GM19438 (cell line): ENCODE measurements around the gene TMEM135.
A peak's percentile ranks its signal among the peaks of the same experiment; 100 is the strongest.
"Not testable (repeated sequence)": the region's sequence is repeated elsewhere in the genome, so short reads cannot be mapped to it uniquely, and the experiment has no call there.

Source experiments
- ATAC-seq: cut with Tn5 transposase; IDR thresholded peaks from one replicate; pipeline ENCODE4 v1.9.1; 2021; ENCODE audit warnings: low read depth; ENCODE audit not compliant: unreplicated experiment

TMEM135 gene

GRCh38 chr11:87019613-87020271, 18.0 kb upstream of the TMEM135 start:
- ATAC-seq: no peak

GRCh38 chr11:87020336-87020735, 17.4 kb upstream of the TMEM135 start:
- ATAC-seq: no peak

GRCh38 chr11:87020764-87021365, 16.9 kb upstream of the TMEM135 start:
- ATAC-seq: no peak

- ATAC-seq: no peak
Measured at GRCh38 chr11:87022254-87022653, 15.5 kb upstream of the TMEM135 start.

GRCh38 chr11:87022738-87023137, 15.0 kb upstream of the TMEM135 start:
- ATAC-seq: no peak

GRCh38 chr11:87026415-87026814, 11.3 kb upstream of the TMEM135 start:
- ATAC-seq: not testable (repeated sequence)

DNA sequence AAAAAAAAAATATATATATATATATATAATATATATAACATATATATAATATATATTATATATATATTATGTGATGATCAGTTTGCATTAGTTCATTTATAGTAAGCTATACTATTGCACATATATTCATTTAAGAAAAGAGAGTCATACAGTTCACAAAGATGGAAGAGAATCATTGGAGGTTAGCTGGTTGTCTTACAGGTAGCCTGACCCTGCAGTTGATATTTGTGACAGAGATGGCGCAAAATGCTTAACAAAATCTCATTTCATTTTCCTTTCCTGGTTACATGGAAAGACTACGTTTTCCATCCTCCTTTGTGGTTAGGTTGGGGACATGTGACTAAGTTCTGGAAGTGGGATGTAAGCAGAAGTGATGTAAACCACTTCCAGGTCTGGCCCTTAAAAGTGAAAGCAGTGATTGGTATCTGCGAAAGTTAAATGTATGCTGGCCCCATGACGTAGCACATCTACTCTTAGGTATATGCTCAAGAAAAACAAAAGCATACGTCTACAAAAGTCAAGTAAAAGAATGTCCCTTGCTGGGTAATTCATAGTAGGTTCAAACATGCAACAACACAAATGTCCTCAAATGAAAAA, 7.2 kb upstream of the TMEM135 start:
- ATAC-seq: peak; percentile 75

DNA sequence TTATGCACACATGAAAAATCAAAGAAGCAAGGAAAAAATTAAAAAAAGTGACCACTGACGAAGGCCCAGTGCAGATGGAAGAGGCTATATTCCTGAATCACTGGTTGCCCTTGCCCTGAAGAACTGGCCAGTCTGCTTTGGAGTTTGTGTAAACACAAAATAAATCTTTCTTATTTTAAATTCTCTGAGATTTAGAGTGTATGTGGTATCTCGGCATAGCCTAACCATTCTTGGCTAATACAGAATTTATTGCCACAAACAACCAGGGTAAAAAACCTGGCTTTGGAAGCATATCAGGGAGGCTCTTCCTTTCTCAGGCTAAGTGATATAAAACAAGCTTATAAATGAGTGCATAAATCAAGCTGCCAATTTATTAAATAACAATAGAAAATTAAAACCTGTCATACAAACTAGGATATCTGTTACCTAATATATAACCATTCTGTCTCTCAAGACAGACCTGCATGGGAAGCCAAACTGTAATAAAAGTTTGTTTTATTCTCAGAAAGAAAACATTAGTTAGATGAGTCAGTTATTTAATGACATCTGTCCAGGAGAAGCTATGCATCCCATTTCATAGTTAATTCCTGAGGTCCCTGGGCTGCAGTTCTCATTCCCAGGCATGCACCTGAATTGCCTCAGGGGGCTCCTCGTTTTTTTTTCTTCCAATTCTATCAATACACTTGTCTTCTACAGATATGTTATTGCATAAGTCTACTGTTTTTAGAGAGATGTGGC, 6.1 kb upstream of the TMEM135 start:
- ATAC-seq: no peak

DNA sequence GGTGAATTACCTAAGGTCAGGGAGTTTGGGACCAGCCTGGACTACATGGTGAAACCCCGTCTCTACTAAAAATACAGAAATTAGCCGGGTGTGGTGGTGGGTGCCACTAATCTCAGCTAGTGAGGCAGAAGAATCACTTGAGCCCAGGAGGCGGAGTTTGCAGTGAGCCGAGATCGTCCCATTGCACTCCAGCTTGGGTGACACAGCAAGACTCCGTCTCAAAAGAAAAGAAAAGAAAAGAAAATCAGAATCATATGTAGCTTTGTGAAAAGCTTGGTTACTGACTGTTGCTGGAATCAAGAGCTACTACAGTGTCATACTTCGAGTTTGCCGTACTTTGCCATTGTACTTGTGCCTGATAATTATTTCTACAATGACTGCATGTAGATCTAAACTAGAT, 4.2 kb upstream of the TMEM135 start:
- no peak for ATAC-seq

- ATAC-seq: no peak
Measured at GRCh38 chr11:87035976-87036583, 1.7 kb upstream of the TMEM135 start.

DNA sequence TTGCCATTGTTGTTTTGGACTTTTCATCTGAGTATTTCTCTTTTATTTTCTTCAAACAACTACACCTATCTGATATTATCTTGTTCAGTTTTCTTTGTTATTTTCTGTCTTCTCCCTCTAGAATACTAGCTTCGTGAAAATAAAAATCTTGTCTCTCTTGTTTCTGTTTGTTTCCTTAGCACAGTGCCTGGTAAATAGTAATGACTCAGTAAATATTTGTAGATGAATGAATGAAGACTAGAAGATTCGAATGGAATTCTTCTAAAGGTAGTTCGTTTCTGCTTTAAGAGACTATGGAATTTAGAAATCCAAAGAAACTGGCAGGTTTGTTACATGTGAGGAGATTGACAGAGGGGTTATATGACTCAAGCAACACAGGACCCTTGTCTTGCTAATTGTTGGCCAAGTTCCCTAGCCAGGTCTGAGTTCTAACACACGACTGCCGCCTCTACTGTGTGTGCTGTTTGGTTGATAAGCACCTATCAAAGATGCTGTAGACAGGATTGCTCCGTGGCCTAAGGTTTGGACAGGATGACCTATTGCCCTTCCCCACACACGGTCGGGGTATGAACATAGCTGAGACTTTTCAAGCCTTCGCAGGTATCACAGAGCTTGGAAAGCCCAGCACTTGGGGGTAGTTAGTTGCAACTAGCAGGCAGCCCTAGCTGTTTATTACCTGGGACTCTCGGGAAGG, 831 bp upstream of the TMEM135 start:
- peak; percentile 16 for ATAC-seq

DNA sequence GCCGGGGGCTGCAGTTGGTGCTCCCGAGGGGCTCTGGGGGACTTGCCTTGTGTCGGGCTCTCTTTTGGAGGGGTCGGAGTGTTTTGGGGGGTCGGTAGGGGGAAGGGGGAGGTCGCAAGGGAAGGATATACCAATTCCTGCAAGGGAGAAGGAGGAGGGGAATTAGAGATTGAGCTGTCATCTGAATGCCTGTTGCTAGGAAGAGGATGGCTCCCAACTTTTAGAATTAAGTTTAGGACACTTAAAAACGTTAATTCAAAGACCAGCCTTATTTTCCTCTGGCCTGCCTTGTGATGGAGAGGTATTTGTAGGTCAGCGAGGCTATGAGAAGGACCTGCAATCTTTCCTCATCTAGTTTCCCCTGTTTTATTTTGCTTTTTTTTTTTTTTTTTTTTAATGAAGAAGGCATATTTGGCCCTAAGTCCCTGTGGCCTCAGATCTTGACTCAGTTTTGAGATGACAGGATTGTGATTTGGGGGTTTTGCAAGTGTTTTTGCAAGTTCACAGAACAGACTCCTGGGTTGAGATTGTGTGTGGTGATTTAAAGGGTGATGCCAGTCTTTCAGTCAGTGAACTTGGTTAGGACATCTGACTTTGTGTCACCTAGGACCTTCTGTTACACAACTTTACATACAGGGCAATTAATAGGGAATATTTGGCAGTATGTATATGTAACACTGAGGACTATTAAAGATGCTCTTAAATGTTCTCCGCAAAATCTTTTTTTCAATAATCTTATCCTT, 672 bp downstream of the TMEM135 start:
- ATAC-seq: no peak

- ATAC-seq: no peak
Measured at GRCh38 chr11:87039371-87039770, 1.6 kb downstream of the TMEM135 start.

GRCh38 chr11:87043894-87044293, 6.2 kb downstream of the TMEM135 start:
- ATAC-seq: no peak

DNA sequence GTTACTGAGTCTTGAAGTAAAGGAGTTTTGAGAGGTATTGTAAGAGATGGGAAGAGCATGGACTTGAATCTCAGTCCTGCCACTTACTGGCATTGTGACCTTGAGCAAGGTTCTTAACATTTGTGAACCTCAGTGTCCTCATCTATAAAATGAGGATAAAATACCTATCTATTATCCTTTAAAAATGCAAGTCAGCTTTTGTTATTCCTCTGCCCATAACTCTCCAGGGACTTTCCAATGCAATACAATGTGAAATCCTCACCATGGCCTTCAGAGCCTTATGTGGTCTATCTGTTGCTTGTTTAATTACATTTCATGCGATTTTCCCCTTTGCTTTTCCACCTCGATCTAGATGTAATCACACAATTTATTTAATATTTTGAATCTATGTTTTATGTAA, 9.1 kb downstream of the TMEM135 start:
- ATAC-seq: no peak

DNA sequence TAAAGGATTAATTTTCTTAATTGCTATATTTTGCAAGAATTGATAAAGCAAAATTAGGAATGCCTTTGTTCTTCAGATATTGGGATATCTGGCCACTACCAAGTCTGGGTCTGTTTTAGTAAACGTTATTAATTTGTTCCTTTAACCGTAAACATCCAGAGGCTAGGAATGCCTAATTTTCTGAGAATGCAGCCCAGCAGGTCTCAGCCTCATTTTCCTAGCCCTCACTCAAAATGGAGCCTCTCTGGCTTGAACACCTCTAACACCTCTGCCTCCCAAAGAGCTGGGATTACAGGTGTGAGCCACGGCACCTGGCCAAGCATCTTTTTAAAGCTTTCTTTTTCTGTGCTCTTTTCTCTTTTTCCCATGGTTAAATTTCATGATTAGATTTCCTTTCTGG, 18.4 kb downstream of the TMEM135 start:
- no peak for ATAC-seq

- ATAC-seq: no peak
Measured at GRCh38 chr11:87057749-87058148, 20.0 kb downstream of the TMEM135 start.

GRCh38 chr11:87059596-87060390, 22.1 kb downstream of the TMEM135 start:
- no peak for ATAC-seq

DNA sequence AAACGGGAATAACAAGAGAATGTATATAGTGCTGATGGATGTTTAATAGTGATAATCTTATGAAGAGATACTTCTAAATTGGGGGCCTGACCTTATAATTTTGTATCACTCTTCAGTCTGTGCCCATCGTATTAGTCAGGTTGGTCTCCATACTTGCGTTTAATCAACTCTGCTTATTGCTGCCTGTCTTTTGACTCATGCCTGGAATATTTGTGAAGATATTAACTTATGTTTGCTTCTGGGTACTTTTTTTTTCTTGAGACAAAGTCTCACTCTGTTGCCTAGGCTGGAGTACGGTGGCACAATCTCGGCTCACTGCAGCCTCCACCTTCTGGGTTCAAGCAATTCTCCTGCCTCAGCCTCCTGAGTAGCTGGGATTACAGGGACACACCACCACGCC, 24.0 kb downstream of the TMEM135 start:
- ATAC-seq: no peak
